Upper lobe of right lung (tissue), 1 donor: Measurements from ENCODE around the gene TASP1. TPM values are rescaled to one million over a fixed set of nuclear protein-coding genes. Genes with fewer than 3 reads are reported as not detected.
"Not testable (repeated sequence)": the region's sequence is repeated elsewhere in the genome, so short reads cannot be mapped to it uniquely, and the experiment has no call there.

ENCODE experiments used
- ATAC-seq: fragments of 200-7000 bp; cut with Tn5 transposase; one replicate; pipeline ENCODE4 v1.9.1; 2020; ENCODE audit warnings: mild to moderate bottlenecking, moderate library complexity
- DNase-seq: peaks from one replicate; pipeline ENCODE4 v3.0.0-alpha.2; 2020
- H3K27ac ChIP-seq: fragments of 200-600 bp; one replicate; pipeline ENCODE4 v1.8.0; 2022
- H3K27me3 ChIP-seq: fragments of 200-600 bp; one replicate; pipeline ENCODE4 v1.8.0; 2022; ENCODE audit warnings: mild to moderate bottlenecking
- H3K36me3 ChIP-seq: fragments of 200-600 bp; one replicate; pipeline ENCODE4 v1.8.0; 2022
- H3K4me1 ChIP-seq: fragments of 200-600 bp; one replicate; pipeline ENCODE4 v1.8.0; 2022
- H3K4me3 ChIP-seq: fragments of 200-600 bp; one replicate; pipeline ENCODE4 v1.8.0; 2022; ENCODE audit warnings: mild to moderate bottlenecking
- H3K9me3 ChIP-seq: fragments of 200-600 bp; one replicate; pipeline ENCODE4 v1.8.0; 2022
- intact Hi-C: fragments of 100-400 bp; cut with DNase I; formaldehyde crosslinking; loops from one replicate; pipeline ENCODE4 v1.11.0; 2022
- total RNA-seq: library from RNA; stranded (reverse); fragmentation: NEBNext Ultra II Directional; extraction: Animal tissue kit (Norgen Biotek cat#: 25700); gene quantifications from one replicate; pipeline ENCODE4 v1.2.1, GENCODE V29; 2021
- TF ChIP-seq, protein P1 (sequence below): fragments of 200-600 bp; IDR thresholded peaks from one replicate; pipeline ENCODE4 v1.8.0; 2022; ENCODE audit warnings: antibody characterized with exemption
- donor health status: DM: no; HTN: yes; CAD: no; lungs with severe emphysema.

Gene TASP1
- total RNA-seq, 1 donor from 2014 or later, result 17.1 TPM

DNA sequence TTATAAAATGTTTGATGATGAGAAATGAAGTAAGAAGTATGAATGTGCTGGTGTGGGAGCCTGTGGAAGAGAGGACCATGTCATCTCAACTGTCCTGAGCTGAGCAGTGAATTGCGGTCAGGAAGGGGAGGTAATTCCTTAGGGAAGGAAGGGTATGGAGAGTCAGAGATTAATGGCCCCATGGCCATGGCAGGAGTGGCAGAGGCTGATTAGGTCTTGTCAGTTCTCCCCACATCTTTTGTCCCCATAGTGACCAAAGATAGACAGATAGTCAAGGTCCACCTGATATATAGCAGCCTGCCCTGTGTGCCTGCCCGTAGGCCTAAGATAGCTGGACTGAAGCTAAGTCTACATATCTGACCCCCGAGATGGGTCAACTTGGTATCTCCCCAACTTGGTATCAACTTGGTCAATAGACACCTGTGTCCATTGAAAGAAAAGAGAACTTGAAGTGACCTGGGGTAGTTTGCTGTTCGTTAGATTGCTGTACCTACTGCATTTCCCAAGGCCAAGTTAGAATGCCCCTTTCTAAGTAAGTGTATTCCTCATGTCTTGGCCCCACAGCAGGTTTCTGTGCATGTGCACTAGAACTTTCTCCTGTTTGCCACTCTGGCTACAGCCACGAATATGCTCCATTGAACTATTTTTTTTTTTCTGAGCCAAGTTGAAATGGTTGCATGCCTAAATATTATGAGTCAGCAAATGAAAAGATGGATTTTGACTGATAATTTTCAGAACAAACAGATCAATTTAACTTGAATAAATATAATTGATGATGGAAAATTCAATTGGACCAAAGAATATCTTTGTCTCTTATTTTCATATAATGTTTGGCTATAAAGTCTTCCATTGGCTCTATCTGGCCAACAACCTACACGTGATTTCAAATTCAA lies 274.2 kb downstream of the TASP1 start:
- TF ChIP-seq, protein P1, sequence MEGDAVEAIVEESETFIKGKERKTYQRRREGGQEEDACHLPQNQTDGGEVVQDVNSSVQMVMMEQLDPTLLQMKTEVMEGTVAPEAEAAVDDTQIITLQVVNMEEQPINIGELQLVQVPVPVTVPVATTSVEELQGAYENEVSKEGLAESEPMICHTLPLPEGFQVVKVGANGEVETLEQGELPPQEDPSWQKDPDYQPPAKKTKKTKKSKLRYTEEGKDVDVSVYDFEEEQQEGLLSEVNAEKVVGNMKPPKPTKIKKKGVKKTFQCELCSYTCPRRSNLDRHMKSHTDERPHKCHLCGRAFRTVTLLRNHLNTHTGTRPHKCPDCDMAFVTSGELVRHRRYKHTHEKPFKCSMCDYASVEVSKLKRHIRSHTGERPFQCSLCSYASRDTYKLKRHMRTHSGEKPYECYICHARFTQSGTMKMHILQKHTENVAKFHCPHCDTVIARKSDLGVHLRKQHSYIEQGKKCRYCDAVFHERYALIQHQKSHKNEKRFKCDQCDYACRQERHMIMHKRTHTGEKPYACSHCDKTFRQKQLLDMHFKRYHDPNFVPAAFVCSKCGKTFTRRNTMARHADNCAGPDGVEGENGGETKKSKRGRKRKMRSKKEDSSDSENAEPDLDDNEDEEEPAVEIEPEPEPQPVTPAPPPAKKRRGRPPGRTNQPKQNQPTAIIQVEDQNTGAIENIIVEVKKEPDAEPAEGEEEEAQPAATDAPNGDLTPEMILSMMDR, result no peak
- Histone ChIP-seq H3K27me3 (no peaks in the 10 kb centered on the region), H3K36me3 (no peaks in the 10 kb centered on the region), H3K4me1 (no peaks in the 10 kb centered on the region), H3K9me3 (no peaks in the 10 kb centered on the region), H3K4me3 (no peak overlapping the region), H3K27ac (no peak overlapping the region)
- intact Hi-C loops, result no loop called here
- DNase-seq (no peak), ATAC-seq (no peak)

DNA sequence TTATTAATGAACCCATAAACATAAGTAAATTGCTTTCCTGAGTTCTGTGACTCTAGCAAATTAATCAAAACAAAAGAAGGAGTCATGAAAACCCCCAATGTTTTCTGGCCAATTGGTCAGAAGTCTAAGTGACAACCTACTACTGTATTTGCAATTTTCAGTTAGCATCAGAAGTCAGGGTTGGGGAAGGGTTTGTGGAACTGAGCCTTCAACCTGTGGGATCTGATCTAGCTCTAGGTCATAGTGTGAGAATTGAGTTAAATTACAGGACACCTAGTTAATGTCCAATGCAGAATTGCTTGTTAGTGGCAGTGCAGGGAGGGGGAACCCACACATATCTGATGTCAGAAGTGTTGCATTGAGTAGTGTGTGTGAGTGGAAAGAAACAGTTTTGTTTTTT lies 275.3 kb downstream of the TASP1 start:
- intact Hi-C loops, result no loop called here
- H3K36me3 ChIP-seq, result no peaks in the 10 kb centered on the region
- no peak overlapping the region for H3K27ac ChIP-seq
- TF ChIP-seq, protein P1, result no peak
- H3K9me3 ChIP-seq, result no peaks in the 10 kb centered on the region
- H3K4me3 ChIP-seq, result no peak overlapping the region
- no peak for DNase-seq
- no peaks in the 10 kb centered on the region for H3K4me1 ChIP-seq
- ATAC-seq, result no peak
- no peaks in the 10 kb centered on the region for H3K27me3 ChIP-seq

DNA sequence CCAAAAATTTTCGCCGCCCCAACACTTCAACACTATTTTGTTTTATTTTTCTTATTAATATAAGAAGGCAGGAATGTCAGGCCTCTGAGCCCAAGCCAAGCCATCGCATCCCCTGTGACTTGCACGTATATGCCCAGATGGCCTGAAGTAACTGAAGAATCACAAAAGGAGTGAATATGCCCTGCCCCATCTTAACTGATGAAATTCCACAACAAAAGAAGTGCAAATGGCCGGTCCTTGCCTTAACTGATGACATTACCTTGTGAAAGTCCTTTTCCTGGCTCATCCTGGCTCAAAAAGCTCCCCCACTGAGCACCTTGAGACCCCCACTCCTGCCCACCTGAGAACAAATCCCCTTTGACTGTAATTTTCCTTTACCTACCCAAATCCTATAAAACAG lies 276.6 kb downstream of the TASP1 start:
- intact Hi-C loops, DNase-seq, H3K36me3 ChIP-seq, ATAC-seq, H3K4me3 ChIP-seq, H3K27ac ChIP-seq, H3K27me3 ChIP-seq, H3K4me1 ChIP-seq, H3K9me3 ChIP-seq: not testable (repeated sequence)

DNA sequence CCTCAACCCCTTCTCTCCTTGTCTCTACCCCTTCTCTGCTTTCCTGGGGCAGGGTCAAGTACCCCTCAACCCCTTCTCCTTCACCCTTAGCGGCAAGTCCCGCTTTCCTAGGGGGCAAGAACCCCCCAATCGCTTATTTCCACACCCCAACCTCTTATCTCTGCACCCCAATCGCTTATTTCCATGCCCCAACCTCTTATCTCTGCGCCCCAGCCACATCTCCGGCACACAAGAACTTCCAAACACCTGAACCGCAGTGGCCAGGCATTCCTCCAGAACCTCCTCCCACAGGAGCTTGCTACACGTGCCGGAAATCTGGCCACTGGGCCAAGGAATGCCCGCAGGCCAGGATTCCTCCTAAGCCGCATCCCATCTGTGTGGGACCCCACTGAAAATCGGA lies 279.8 kb downstream of the TASP1 start:
- not testable (repeated sequence) for H3K36me3 ChIP-seq

DNA sequence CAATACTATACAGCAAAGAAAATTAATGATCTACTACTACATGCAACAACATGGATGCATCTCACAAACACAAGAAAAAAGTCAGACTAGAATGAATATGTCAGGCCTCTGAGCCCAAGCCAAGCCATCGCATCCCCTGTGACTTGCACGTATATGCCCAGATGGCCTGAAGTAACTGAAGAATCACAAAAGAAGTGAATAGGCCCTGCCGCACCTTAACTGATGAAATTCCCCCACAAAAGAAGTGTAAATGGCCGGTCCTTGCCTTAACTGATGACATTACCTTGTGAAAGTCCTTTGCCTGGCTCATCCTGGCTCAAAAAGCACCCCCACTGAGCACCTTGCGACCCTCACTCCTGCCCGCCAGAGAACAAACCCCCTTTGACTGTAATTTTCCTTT lies 280.9 kb downstream of the TASP1 start:
- H3K27me3 ChIP-seq, ATAC-seq, H3K36me3 ChIP-seq, H3K9me3 ChIP-seq, intact Hi-C loops, DNase-seq, H3K4me3 ChIP-seq, H3K4me1 ChIP-seq, H3K27ac ChIP-seq: not testable (repeated sequence)

More for the DNA sequence above, 279.8 kb downstream of the TASP1 start:
- H3K4me1 ChIP-seq, H3K9me3 ChIP-seq, DNase-seq, H3K27me3 ChIP-seq, H3K4me3 ChIP-seq, ATAC-seq, intact Hi-C loops, H3K27ac ChIP-seq: not testable (repeated sequence)

DNA sequence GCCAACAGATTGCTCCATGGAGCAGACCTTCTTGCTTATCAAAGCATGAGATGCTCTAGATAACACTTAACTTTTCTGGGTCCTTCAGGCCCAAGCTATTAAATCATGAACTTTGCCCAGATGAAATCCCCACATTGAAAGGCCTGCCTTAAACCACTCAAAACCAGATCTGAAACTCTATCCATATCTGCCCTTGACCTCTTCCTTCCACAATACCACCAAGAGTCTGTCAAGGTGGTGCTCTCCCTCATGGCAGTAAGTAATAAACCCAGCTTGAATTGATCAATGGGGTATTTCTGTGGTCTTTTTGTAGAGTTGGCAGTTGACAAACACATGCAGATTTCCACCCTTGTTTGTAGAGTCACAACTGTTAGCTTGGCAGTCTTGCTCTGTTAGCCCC lies 282.1 kb downstream of the TASP1 start:
- H3K4me3 ChIP-seq, result no peak overlapping the region
- H3K27me3 ChIP-seq, result no peaks in the 10 kb centered on the region
- DNase-seq, result no peak
- intact Hi-C loops, result no loop called here
- no peak overlapping the region for H3K27ac ChIP-seq
- TF ChIP-seq, protein P1, result no peak
- H3K4me1 ChIP-seq, result peaks cover 8% of the 10 kb centered on the region
- no peaks in the 10 kb centered on the region for H3K9me3 ChIP-seq
- H3K36me3 ChIP-seq, result no peaks in the 10 kb centered on the region
- no peak for ATAC-seq

DNA sequence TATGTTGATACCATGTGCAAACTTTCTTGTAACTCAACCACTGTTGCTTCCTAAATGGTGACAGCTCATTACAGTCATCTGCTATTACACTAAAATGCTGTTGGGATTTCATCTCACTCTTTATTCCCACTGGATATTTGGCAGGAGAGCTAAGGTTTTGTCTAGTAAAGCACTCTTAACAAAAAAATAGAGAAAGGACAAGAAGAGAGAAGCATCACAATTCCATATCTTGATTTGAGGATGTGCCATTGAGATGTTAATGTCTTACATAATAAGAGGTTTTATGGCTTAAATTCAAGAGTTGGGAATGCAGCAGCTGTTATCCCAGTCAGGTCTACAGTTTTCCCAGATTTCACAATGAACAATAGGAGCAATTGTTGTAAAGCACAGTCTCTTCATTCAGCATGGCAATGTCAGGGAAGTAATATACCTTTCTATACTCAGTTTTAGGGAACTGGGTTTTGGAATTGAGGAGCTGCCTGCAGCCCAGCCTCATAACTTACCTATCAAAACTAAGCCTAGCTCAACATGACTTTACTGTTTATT lies 282.7 kb downstream of the TASP1 start:
- TF ChIP-seq, protein P1, result no peak
- intact Hi-C loops, result no loop called here

More for the DNA sequence above, 282.7 kb downstream of the TASP1 start:
- Histone ChIP-seq H3K4me3 (no peak overlapping the region), H3K4me1 (peaks cover 8% of the 10 kb centered on the region), H3K9me3 (no peaks in the 10 kb centered on the region), H3K27ac (no peak overlapping the region), H3K36me3 (no peaks in the 10 kb centered on the region), H3K27me3 (no peaks in the 10 kb centered on the region)
- ATAC-seq, result no peak
- no peak for DNase-seq
